Body of pancreas (tissue), 4 donors: ENCODE measurements around the gene FBXL15. TPM values are rescaled to one million over a fixed set of nuclear protein-coding genes. Genes with fewer than 3 reads are reported as not detected.

Experiments
- ATAC-seq: fragments of 150-250 bp; one replicate; pipeline ENCODE4 v1.9.1; 2016
- DNase-seq, 4 donors: peaks; one replicate each; pipeline ENCODE4 v3.0.0-alpha.2; 2019
- H3K27ac ChIP-seq, 4 donors: fragments of 200-600 bp; sonication (generic); 1 replicate in 3 of 4; 2 replicates in 1 of 4; pipeline versions ENCODE4 v1.5.1 to v1.6.1; 2016 to 2019; ENCODE audit warnings: mild to moderate bottlenecking in 1 of 4, mixed read lengths in 1 of 4, moderate library complexity in 1 of 4
- H3K27me3 ChIP-seq, 2 donors: fragments of 200-600 bp; sonication (generic); one replicate each; pipeline ENCODE4 v1.6.0; 2016; ENCODE audit warnings: mild to moderate bottlenecking in 1 of 2
- H3K36me3 ChIP-seq, 2 donors: fragments of 200-600 bp; sonication (generic); replicated peaks in 1 of 2; 2 replicates each; pipeline ENCODE4 v1.5.1; 2016; ENCODE audit warnings: low read depth in 2 of 2; ENCODE audit not compliant: insufficient read depth in 1 of 2
- H3K4me1 ChIP-seq: fragments of 200-600 bp; sonication (generic); one replicate; pipeline ENCODE4 v1.6.0; 2016
- H3K4me3 ChIP-seq, 2 donors: fragments of 200-600 bp; sonication (generic); 1 replicate in 1 of 2; 2 replicates in 1 of 2; pipeline ENCODE4 v1.5.1; 2016 to 2019
- H3K9me3 ChIP-seq, 3 donors: fragments of 200-600 bp; sonication (generic); 1 replicate in 2 of 3; 2 replicates in 1 of 3; pipeline ENCODE4 v1.5.1; 2016
- CTCF ChIP-seq, 7 experiments: fragments of 450-650 bp in 4 of 7; fragments of 200-600 bp in 3 of 7; sonication (generic) in 3 of 7; IDR thresholded peaks; one replicate each; pipeline ENCODE4 v1.5.1; 2016 to 2019; ENCODE audit warnings: antibody characterized with exemption in 7 of 7
- POLR2A ChIP-seq, 3 donors: fragments of 450-650 bp; IDR thresholded peaks; one replicate each; pipeline ENCODE4 v1.6.1; 2016; ENCODE audit warnings: antibody characterized with exemption in 3 of 3, mild to moderate bottlenecking in 2 of 3
- WGBS, 2 donors: methylation state at CpG; one replicate each; pipeline ENCODE4 v1.1.5; 2017; 5-methylcytosine and 5-hydroxymethylcytosine counted together
- intact Hi-C: fragments of 100-400 bp; cut with DNase I; formaldehyde crosslinking; loops from one replicate; pipeline ENCODE4 v1.15.1; 2023
- total RNA-seq, 2 donors: library from RNA; depleted of rRNA; stranded (reverse); fragments of >200 nt; gene quantifications; one replicate each; pipeline ENCODE4 v1.1.0, GENCODE V29; 2016

The FBXL15 gene
- total RNA-seq, 2 donors from 2014 or later = 12.7 to 38.6 TPM

- no peaks in the 10 kb centered on the region for H3K4me1 ChIP-seq
- intact Hi-C loops = no loop called here
- 91 to 94% methylated on average over 12 of the region's 12 CpGs for WGBS, 2 donors
- ATAC-seq = no peak
- TF ChIP-seq POLR2A (IDR thresholded peaks at IDR 0.05) (no peak), CTCF (IDR thresholded peaks at IDR 0.05) (no peak)
- no peaks in the 10 kb centered on the region for H3K27me3 ChIP-seq
- no peak overlapping the region for H3K4me3 ChIP-seq
- peaks cover 4 to 39% of the 10 kb centered on the region in 2 donors for H3K36me3 ChIP-seq
- no peak for DNase-seq
- H3K27ac ChIP-seq = no peak overlapping the region
- H3K9me3 ChIP-seq = no peaks in the 10 kb centered on the region
These were observed 43.7 kb upstream of the FBXL15 start for GRCh38 chr10:102376901-102377300.

GRCh38 chr10:102379383-102379782 is 41.3 kb upstream of the FBXL15 start:
- no peak for ATAC-seq
- TF ChIP-seq CTCF (IDR thresholded peaks at IDR 0.05) (no peak), POLR2A (IDR thresholded peaks at IDR 0.05) (no peak)
- Histone ChIP-seq H3K4me1 (no peaks in the 10 kb centered on the region), H3K27ac (no peak overlapping the region), H3K4me3 (no peak overlapping the region), H3K9me3 (no peaks in the 10 kb centered on the region), H3K27me3 (no peaks in the 10 kb centered on the region), H3K36me3 (peaks cover 4 to 36% of the 10 kb centered on the region in 2 donors)
- DNase-seq = no peak
- intact Hi-C loops = no loop called here
- WGBS, 2 donors = 97% methylated on average over 5 to 6 of the region's 6 CpGs

- peaks cover 4 to 20% of the 10 kb centered on the region in 2 donors for H3K36me3 ChIP-seq
- no peaks in the 10 kb centered on the region for H3K4me1 ChIP-seq
- H3K27me3 ChIP-seq = no peaks in the 10 kb centered on the region
- intact Hi-C loops = loop anchor here (10.0 kb wide), 1 partner anchor 193 kb away; no protein-coding TSS in a partner anchor
- TF ChIP-seq POLR2A (IDR thresholded peaks at IDR 0.05) (no peak), CTCF (IDR thresholded peaks at IDR 0.05) (no peak)
- H3K27ac ChIP-seq = no peak overlapping the region
- no peak overlapping the region for H3K4me3 ChIP-seq
- 93 to 100% methylated on average over 1 to 9 of the region's 9 CpGs for WGBS, 2 donors
- no peaks in the 10 kb centered on the region for H3K9me3 ChIP-seq
- no peak for ATAC-seq
- DNase-seq = no peak
These were observed 38.7 kb upstream of the FBXL15 start for GRCh38 chr10:102381983-102382382.

- Histone ChIP-seq H3K9me3 (no peaks in the 10 kb centered on the region), H3K36me3 (peaks cover 4 to 20% of the 10 kb centered on the region in 2 donors), H3K4me1 (no peaks in the 10 kb centered on the region), H3K4me3 (no peak overlapping the region), H3K27me3 (no peaks in the 10 kb centered on the region), H3K27ac (no peak overlapping the region)
- WGBS, 2 donors = 90 to 98% methylated on average over 7 to 8 of the region's 8 CpGs
- ATAC-seq = no peak
- TF ChIP-seq POLR2A (IDR thresholded peaks at IDR 0.05) (no peak), CTCF (IDR thresholded peaks at IDR 0.05) (no peak)
- DNase-seq = no peak
- intact Hi-C loops = loop anchor here (10.0 kb wide), 1 partner anchor 192 kb away; no protein-coding TSS in a partner anchor
These were observed 37.8 kb upstream of the FBXL15 start for GRCh38 chr10:102382871-102383270.

GRCh38 chr10:102384053-102384452 is 36.6 kb upstream of the FBXL15 start:
- TF ChIP-seq CTCF (IDR thresholded peaks at IDR 0.05) (no peak), POLR2A (IDR thresholded peaks at IDR 0.05) (no peak)
- Histone ChIP-seq H3K27ac (no peak overlapping the region), H3K4me1 (no peaks in the 10 kb centered on the region), H3K9me3 (no peaks in the 10 kb centered on the region), H3K4me3 (no peak overlapping the region), H3K36me3 (peaks cover 4 to 16% of the 10 kb centered on the region in 2 donors), H3K27me3 (no peaks in the 10 kb centered on the region)
- 50 to 66% methylated on average over 5 to 6 of the region's 6 CpGs for WGBS, 2 donors
- intact Hi-C loops = loop anchor here (10.0 kb wide), 1 partner anchor 191 kb away; no protein-coding TSS in a partner anchor
- ATAC-seq = no peak
- DNase-seq = no peak
